GM23338 (cell line): ENCODE data around the gene SLC2A2. TPM values are rescaled to one million over a fixed set of nuclear protein-coding genes. Genes with fewer than 3 reads are reported as not detected.

ENCODE experiments used
- ATAC-seq: fragments of 200-7000 bp; cut with Tn5 transposase; 3 replicates; pipeline ENCODE4 v1.9.1; 2020
- DNase-seq: peaks from one replicate; pipeline ENCODE4 v3.0.0-alpha.2; 2015; ENCODE audit warnings: low spot score
- H2AFZ ChIP-seq: fragments of 200-600 bp; sonication (generic); 2 replicates; pipeline ENCODE4 v1.8.0; 2016; ENCODE audit warnings: antibody characterized with exemption, mild to moderate bottlenecking, moderate library complexity
- H3F3A ChIP-seq: fragments of 200-600 bp; sonication (generic); replicated peaks from 2 replicates; pipeline ENCODE4 v1.8.0; 2017; ENCODE audit warnings: antibody characterized with exemption, mixed run types, low read depth
- H3K27ac ChIP-seq: fragments of 200-600 bp; sonication (generic); 2 replicates; pipeline ENCODE4 v1.6.1; 2016; ENCODE audit warnings: low read depth
- H3K27me3 ChIP-seq: fragments of 200-600 bp; sonication (generic); 2 replicates; pipeline ENCODE4 v1.8.0; 2016; ENCODE audit warnings: mild to moderate bottlenecking, mixed run types, moderate library complexity; ENCODE audit not compliant: insufficient read depth
- H3K36me3 ChIP-seq: fragments of 200-600 bp; sonication (generic); 2 replicates; pipeline ENCODE4 v1.8.0; 2016; ENCODE audit warnings: mild to moderate bottlenecking; ENCODE audit not compliant: insufficient read depth
- H3K4me1 ChIP-seq: fragments of 200-600 bp; sonication (generic); 2 replicates; pipeline ENCODE4 v1.8.0; 2016; ENCODE audit warnings: mild to moderate bottlenecking, moderate library complexity; ENCODE audit not compliant: insufficient read depth
- H3K4me2 ChIP-seq: fragments of 200-600 bp; sonication (generic); 2 replicates; pipeline ENCODE4 v1.7.1; 2017; ENCODE audit warnings: mixed run types
- H3K4me3 ChIP-seq: fragments of 200-600 bp; sonication (generic); 2 replicates; pipeline ENCODE4 v1.6.1; 2016; ENCODE audit warnings: mixed run types
- H3K79me2 ChIP-seq: fragments of 200-600 bp; sonication (generic); replicated peaks from 2 replicates; pipeline ENCODE4 v1.8.0; 2017; ENCODE audit warnings: mild to moderate bottlenecking; ENCODE audit not compliant: insufficient read depth
- H3K9me2 ChIP-seq: fragments of 200-600 bp; sonication (generic); 2 replicates; pipeline ENCODE4 v1.8.0; 2017; ENCODE audit not compliant: insufficient read depth
- H4K20me1 ChIP-seq: fragments of 200-600 bp; sonication (generic); replicated peaks from 2 replicates; pipeline ENCODE4 v1.8.0; 2017; ENCODE audit warnings: mild to moderate bottlenecking; ENCODE audit not compliant: insufficient read depth
- H3K27ac Mint-ChIP-seq: 2 replicates; pipeline ENCODE4 v1.8.0; 2020; ENCODE audit warnings: inconsistent platforms, mild to moderate bottlenecking, moderate library complexity, mixed read lengths
- H3K27me3 Mint-ChIP-seq: 3 replicates; pipeline ENCODE4 v1.8.0; 2022; ENCODE audit warnings: low read depth, mild to moderate bottlenecking, moderate library complexity, mixed read lengths, inconsistent platforms; ENCODE audit not compliant: insufficient read depth, poor library complexity
- H3K36me3 Mint-ChIP-seq: 3 replicates; pipeline ENCODE4 v1.8.0; 2021; ENCODE audit warnings: low read depth, mild to moderate bottlenecking, inconsistent platforms, moderate library complexity, mixed read lengths
- H3K4me1 Mint-ChIP-seq: 3 replicates; pipeline ENCODE4 v1.8.0; 2020; ENCODE audit warnings: mild to moderate bottlenecking, inconsistent platforms, mixed read lengths
- H3K4me3 Mint-ChIP-seq: 3 replicates; pipeline ENCODE4 v1.8.0; 2021; ENCODE audit warnings: moderate library complexity, mild to moderate bottlenecking, inconsistent platforms, mixed read lengths
- H3K9me3 Mint-ChIP-seq: 3 replicates; pipeline ENCODE4 v1.8.0; 2020; ENCODE audit warnings: moderate library complexity, mild to moderate bottlenecking, inconsistent platforms, mixed read lengths
- CREB1 ChIP-seq: fragments of 250-450 bp; sonication (Bioruptor Pico); IDR thresholded peaks from 2 replicates; pipeline ENCODE4 v1.5.0; 2020; ENCODE audit warnings: low read depth, mild to moderate bottlenecking, moderate library complexity
- EZH2phosphoT487 ChIP-seq: fragments of 200-600 bp; sonication (generic); IDR thresholded peaks from one replicate; pipeline ENCODE4 v1.8.1; 2018; ENCODE audit warnings: antibody characterized with exemption; ENCODE audit not compliant: unreplicated experiment
- JUNB ChIP-seq: IDR thresholded peaks from one replicate; pipeline ENCODE4 v1.6.1; 2016; ENCODE audit warnings: antibody characterized with exemption; ENCODE audit not compliant: unreplicated experiment
- POLR2AphosphoS5 ChIP-seq: IDR thresholded peaks from 2 replicates; pipeline ENCODE4 v1.6.1; 2016; ENCODE audit warnings: antibody characterized with exemption, low read depth
- STAT1 ChIP-seq: IDR thresholded peaks from one replicate; pipeline ENCODE4 v1.6.1; 2016; ENCODE audit warnings: antibody characterized with exemption; ENCODE audit not compliant: unreplicated experiment
- ZNF114 ChIP-seq: fragments of 250-450 bp; sonication (Bioruptor Pico); IDR thresholded peaks from 2 replicates; pipeline ENCODE4 v1.5.0; 2020; ENCODE audit warnings: mild to moderate bottlenecking, moderate library complexity
- ZNF331 ChIP-seq: fragments of 250-450 bp; sonication (Bioruptor Pico); IDR thresholded peaks from 2 replicates; pipeline ENCODE4 v1.5.0; 2020; ENCODE audit warnings: low read depth, mild to moderate bottlenecking, moderate library complexity
- polyA plus RNA-seq: library from polyadenylated mRNA; unstranded; fragments of >200 nt; fragmentation: Nextera tagmentation; extraction: Ambion mirVana; gene quantifications from 2 replicates; pipeline ENCODE4 v1.2.1, GENCODE V29; 2016
- total RNA-seq: library from RNA; depleted of rRNA; stranded (reverse); fragments of >200 nt; shearing (Covaris generic); gene quantifications from 2 replicates; pipeline ENCODE4 v1.2.3, GENCODE V29; 2014
- TF ChIP-seq, protein P1 (sequence below), 2 experiments: fragments of 200-600 bp in 1 of 2; sonication (generic) in 1 of 2; conservative IDR thresholded peaks; 2 replicates each; pipeline versions ENCODE4 v1.5.1 to v1.6.1; 2016 to 2017; ENCODE audit warnings: antibody characterized with exemption in 2 of 2, low read depth in 2 of 2, mild to moderate bottlenecking in 2 of 2, moderate library complexity in 1 of 2
- TF ChIP-seq, protein P2 (sequence below): IDR thresholded peaks from one replicate; pipeline ENCODE4 v1.6.1; 2018; ENCODE audit warnings: antibody characterized with exemption; ENCODE audit not compliant: unreplicated experiment
- TF ChIP-seq, protein P3 (sequence below): IDR thresholded peaks from 2 replicates; pipeline ENCODE4 v1.6.1; 2016; ENCODE audit warnings: antibody characterized with exemption

Gene SLC2A2
- total and polyA plus RNA-seq, 2 experiments from 2014 or later, result not detected

DNA sequence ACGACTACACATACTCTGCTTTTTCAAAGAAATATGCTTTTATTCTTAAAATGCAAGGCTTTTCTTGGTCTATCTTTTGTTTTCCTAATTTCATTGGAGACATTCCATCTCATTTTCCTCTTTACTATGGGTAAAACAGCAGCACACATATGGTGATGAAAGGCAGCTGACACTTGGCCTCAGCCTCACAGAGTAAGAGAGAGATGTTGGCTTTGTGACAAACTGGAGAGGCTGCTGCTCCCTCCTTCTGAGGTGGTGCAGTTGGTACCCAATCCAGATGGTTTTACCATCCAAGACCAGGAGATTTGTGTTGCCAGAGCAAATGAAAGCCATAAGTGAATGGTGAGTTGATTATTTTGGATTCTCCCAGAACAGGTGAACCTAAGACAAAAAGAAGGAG is 13.2 kb upstream of the SLC2A2 start:
- Histone ChIP-seq H3K4me1 (no peaks in the 10 kb centered on the region), H3K27ac (no peak overlapping the region), H3K36me3 (no peaks in the 10 kb centered on the region), H3F3A (no peaks in the 10 kb centered on the region), H2AFZ (no peak overlapping the region), H3K4me3 (no peak overlapping the region), H3K4me2 (no peak overlapping the region), H4K20me1 (no peaks in the 10 kb centered on the region), H3K27me3 (no peaks in the 10 kb centered on the region), H3K79me2 (no peaks in the 10 kb centered on the region), H3K9me2 (peaks cover 5% of the 10 kb centered on the region; the same call in 1 of the 2 replicates)
- Mint-ChIP-seq H3K4me3 (no peak overlapping the region), H3K27ac (no peak overlapping the region), H3K9me3 (no peaks in the 10 kb centered on the region), H3K36me3 (no peaks in the 10 kb centered on the region), H3K4me1 (peaks cover 4% of the 10 kb centered on the region; the same call in 1 of the 3 replicates), H3K27me3 (no peaks in the 10 kb centered on the region)
- ATAC-seq (no peak), DNase-seq (no peak)
- TF ChIP-seq CREB1 (CRISPR knock-in tag), result no peak
- no peak for TF ChIP-seq JUNB
- TF ChIP-seq, protein P1, sequence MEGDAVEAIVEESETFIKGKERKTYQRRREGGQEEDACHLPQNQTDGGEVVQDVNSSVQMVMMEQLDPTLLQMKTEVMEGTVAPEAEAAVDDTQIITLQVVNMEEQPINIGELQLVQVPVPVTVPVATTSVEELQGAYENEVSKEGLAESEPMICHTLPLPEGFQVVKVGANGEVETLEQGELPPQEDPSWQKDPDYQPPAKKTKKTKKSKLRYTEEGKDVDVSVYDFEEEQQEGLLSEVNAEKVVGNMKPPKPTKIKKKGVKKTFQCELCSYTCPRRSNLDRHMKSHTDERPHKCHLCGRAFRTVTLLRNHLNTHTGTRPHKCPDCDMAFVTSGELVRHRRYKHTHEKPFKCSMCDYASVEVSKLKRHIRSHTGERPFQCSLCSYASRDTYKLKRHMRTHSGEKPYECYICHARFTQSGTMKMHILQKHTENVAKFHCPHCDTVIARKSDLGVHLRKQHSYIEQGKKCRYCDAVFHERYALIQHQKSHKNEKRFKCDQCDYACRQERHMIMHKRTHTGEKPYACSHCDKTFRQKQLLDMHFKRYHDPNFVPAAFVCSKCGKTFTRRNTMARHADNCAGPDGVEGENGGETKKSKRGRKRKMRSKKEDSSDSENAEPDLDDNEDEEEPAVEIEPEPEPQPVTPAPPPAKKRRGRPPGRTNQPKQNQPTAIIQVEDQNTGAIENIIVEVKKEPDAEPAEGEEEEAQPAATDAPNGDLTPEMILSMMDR (conservative IDR thresholded peaks at IDR 0.05; ENCODE audit: low read depth in 2 of 2), result no peak
- no peak for TF ChIP-seq ZNF114 (CRISPR knock-in tag)
- no peak for TF ChIP-seq STAT1
- no peak for TF ChIP-seq POLR2AphosphoS5

DNA sequence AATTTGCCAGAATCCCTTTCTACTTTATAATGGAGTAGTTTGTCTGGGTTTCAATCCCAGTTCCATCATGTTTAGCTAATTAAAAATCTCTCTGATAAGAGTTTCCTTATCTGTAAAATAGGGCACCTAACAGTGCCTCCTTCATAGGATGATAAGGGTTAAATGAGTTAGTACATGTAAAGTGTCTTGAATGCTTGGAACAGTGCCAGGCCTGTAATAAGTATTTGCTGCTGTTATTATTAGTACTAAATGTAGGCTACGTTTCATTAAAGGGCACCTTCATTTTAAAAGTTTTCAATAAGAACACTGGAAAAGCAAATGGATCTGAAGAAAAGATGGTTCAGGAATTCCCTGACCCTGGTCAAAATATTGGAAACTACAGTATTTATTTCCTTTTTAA is 11.8 kb upstream of the SLC2A2 start:
- ATAC-seq (no peak), DNase-seq (no peak)
- Mint-ChIP-seq H3K4me1 (peaks cover 4% of the 10 kb centered on the region; the same call in 1 of the 3 replicates), H3K36me3 (no peaks in the 10 kb centered on the region), H3K27me3 (no peaks in the 10 kb centered on the region), H3K27ac (no peak overlapping the region), H3K9me3 (no peaks in the 10 kb centered on the region), H3K4me3 (no peak overlapping the region)
- Histone ChIP-seq H3K27me3 (no peaks in the 10 kb centered on the region), H2AFZ (no peak overlapping the region), H3K36me3 (no peaks in the 10 kb centered on the region), H3F3A (no peaks in the 10 kb centered on the region), H3K4me2 (no peak overlapping the region), H3K4me1 (no peaks in the 10 kb centered on the region), H3K79me2 (no peaks in the 10 kb centered on the region), H3K9me2 (peaks cover 5% of the 10 kb centered on the region; the same call in 1 of the 2 replicates), H3K27ac (no peak overlapping the region), H4K20me1 (no peaks in the 10 kb centered on the region), H3K4me3 (no peak overlapping the region)
- TF ChIP-seq, protein P2, sequence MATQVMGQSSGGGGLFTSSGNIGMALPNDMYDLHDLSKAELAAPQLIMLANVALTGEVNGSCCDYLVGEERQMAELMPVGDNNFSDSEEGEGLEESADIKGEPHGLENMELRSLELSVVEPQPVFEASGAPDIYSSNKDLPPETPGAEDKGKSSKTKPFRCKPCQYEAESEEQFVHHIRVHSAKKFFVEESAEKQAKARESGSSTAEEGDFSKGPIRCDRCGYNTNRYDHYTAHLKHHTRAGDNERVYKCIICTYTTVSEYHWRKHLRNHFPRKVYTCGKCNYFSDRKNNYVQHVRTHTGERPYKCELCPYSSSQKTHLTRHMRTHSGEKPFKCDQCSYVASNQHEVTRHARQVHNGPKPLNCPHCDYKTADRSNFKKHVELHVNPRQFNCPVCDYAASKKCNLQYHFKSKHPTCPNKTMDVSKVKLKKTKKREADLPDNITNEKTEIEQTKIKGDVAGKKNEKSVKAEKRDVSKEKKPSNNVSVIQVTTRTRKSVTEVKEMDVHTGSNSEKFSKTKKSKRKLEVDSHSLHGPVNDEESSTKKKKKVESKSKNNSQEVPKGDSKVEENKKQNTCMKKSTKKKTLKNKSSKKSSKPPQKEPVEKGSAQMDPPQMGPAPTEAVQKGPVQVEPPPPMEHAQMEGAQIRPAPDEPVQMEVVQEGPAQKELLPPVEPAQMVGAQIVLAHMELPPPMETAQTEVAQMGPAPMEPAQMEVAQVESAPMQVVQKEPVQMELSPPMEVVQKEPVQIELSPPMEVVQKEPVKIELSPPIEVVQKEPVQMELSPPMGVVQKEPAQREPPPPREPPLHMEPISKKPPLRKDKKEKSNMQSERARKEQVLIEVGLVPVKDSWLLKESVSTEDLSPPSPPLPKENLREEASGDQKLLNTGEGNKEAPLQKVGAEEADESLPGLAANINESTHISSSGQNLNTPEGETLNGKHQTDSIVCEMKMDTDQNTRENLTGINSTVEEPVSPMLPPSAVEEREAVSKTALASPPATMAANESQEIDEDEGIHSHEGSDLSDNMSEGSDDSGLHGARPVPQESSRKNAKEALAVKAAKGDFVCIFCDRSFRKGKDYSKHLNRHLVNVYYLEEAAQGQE, result no peak
- TF ChIP-seq ZNF331 (CRISPR knock-in tag) (no peak), JUNB (no peak), ZNF114 (CRISPR knock-in tag) (no peak), EZH2phosphoT487 (no peak)
- TF ChIP-seq, protein P3, sequence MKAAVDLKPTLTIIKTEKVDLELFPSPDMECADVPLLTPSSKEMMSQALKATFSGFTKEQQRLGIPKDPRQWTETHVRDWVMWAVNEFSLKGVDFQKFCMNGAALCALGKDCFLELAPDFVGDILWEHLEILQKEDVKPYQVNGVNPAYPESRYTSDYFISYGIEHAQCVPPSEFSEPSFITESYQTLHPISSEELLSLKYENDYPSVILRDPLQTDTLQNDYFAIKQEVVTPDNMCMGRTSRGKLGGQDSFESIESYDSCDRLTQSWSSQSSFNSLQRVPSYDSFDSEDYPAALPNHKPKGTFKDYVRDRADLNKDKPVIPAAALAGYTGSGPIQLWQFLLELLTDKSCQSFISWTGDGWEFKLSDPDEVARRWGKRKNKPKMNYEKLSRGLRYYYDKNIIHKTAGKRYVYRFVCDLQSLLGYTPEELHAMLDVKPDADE, result no peak
